GM12878 (cell line): ENCODE results near the gene FBXO38. TPM values are rescaled to one million over a fixed set of nuclear protein-coding genes. Genes with fewer than 3 reads are reported as not detected.

Source experiments
- ATAC-seq: fragments of 200-7000 bp; cut with Tn5 transposase; 3 replicates; pipeline ENCODE4 v1.9.1; 2020; ENCODE audit warnings: mild to moderate bottlenecking, moderate library complexity
- BruUV-seq: library from RNA; stranded (reverse); fragments of 400-500 nt; replicated peaks from 2 replicates; lab custom pipeline; 2021; lab: Mats Ljungman, UMichigan
- CTCF ChIA-PET: fragments of 300-600 bp; sonication (Branson Sonifier 250); formaldehyde crosslinking; extraction: SDS; loops from one replicate; lab custom pipeline; 2021; ENCODE audit warnings: inconsistent platforms; lab: Yijun Ruan, JAX
- POLR2A ChIA-PET: fragments of 350-600 bp; formaldehyde crosslinking; extraction: SDS; loops from one replicate; lab custom pipeline; 2021; ENCODE audit warnings: inconsistent platforms; lab: Charles Lee
- RAD21 ChIA-PET: fragments of 300-600 bp; sonication (Branson Sonifier 250); formaldehyde crosslinking; loops from one replicate; lab custom pipeline; 2023; ENCODE audit warnings: antibody characterized with exemption; ENCODE audit not compliant: unreplicated experiment; lab: Charles Lee
- SMC1A ChIA-PET: fragments of 300-600 bp; sonication (Branson Sonifier 250); formaldehyde crosslinking; loops from one replicate; lab custom pipeline; 2023; ENCODE audit not compliant: unreplicated experiment, uncharacterized antibody; lab: Charles Lee
- DNase-seq: peaks from one replicate; pipeline ENCODE4 v3.0.0-alpha.2; 2011; ENCODE audit warnings: low read depth, low spot score
- FAIRE-seq: peaks from 3 replicates; lab custom pipeline; 2011; peaks lifted over from hg19 to GRCh38; lab: Jason Lieb, UNC
- H2AFZ ChIP-seq: 2 replicates; pipeline ENCODE4 v1.6.0; 2011; ENCODE audit warnings: low read depth, low read length, control low read depth; ENCODE audit not compliant: control insufficient read depth
- H3K27ac ChIP-seq: 2 replicates; pipeline ENCODE4 v1.5.1; 2011; ENCODE audit warnings: control low read depth; ENCODE audit not compliant: control insufficient read depth, insufficient read depth
- H3K27me3 ChIP-seq, 2 experiments: replicated peaks in 1 of 2; 2 replicates each; pipeline versions ENCODE4 v1.6.0 to v1.6.1; 2011; ENCODE audit warnings: low read length in 1 of 2; ENCODE audit not compliant: control insufficient read depth in 2 of 2, insufficient read depth in 2 of 2
- H3K36me3 ChIP-seq, 2 experiments: 2 replicates each; pipeline ENCODE4 v1.5.1; 2011; ENCODE audit warnings: low read length in 1 of 2; ENCODE audit not compliant: control insufficient read depth in 2 of 2, insufficient read depth in 2 of 2
- H3K4me1 ChIP-seq: 2 replicates; pipeline ENCODE4 v1.6.1; 2011; ENCODE audit warnings: mild to moderate bottlenecking, low read length, moderate library complexity, mixed read lengths; ENCODE audit not compliant: control insufficient read depth, insufficient read depth
- H3K4me2 ChIP-seq: 2 replicates; pipeline ENCODE4 v1.6.0; 2011; ENCODE audit warnings: control low read depth; ENCODE audit not compliant: control insufficient read depth, insufficient read depth
- H3K4me3 ChIP-seq: fragments of 200-600 bp; sonication (generic); 2 replicates; pipeline ENCODE4 v1.5.1; 2016
- H3K79me2 ChIP-seq: 2 replicates; pipeline ENCODE4 v1.6.0; 2011; ENCODE audit warnings: low read length; ENCODE audit not compliant: control insufficient read depth, insufficient read depth
- H3K9ac ChIP-seq: 2 replicates; pipeline ENCODE4 v1.8.0; 2011; ENCODE audit warnings: low read length, control low read depth, mixed read lengths; ENCODE audit not compliant: control insufficient read depth, insufficient read depth
- H3K9me3 ChIP-seq: replicated peaks from 3 replicates; pipeline ENCODE4 v1.5.1; 2011; ENCODE audit warnings: mild to moderate bottlenecking, low read length; ENCODE audit not compliant: control insufficient read depth, insufficient read depth
- H4K20me1 ChIP-seq: 2 replicates; pipeline ENCODE4 v1.6.0; 2011; ENCODE audit not compliant: control insufficient read depth, insufficient read depth
- NR2C2 ChIP-seq: IDR thresholded peaks from 2 replicates; pipeline ENCODE4 v1.6.1; 2011; ENCODE audit warnings: borderline replicate concordance, low read depth; ENCODE audit not compliant: control insufficient read depth, insufficient read length
- STAT1 ChIP-seq: fragments of 450-650 bp; conservative IDR thresholded peaks from 2 replicates; pipeline ENCODE4 v1.6.1; 2014; ENCODE audit warnings: antibody characterized with exemption, mild to moderate bottlenecking
- ZBTB4 ChIP-seq: fragments of 450-650 bp; formaldehyde crosslinking; IDR thresholded peaks from 2 replicates; pipeline ENCODE4 v1.4.0; 2022; ENCODE audit warnings: mild to moderate bottlenecking, moderate library complexity
- WGBS: methylation state at CpG from one replicate; pipeline ENCODE4 v1.1.6; 2016; ENCODE audit warnings: low lambda C conversion rate; ENCODE audit not compliant: insufficient replicate concordance, insufficient coverage; ENCODE audit errors: missing lambda C conversion rate; 5-methylcytosine and 5-hydroxymethylcytosine counted together
- in situ Hi-C: fragments of 300-500 bp; cut with MboI; formaldehyde crosslinking; loops from 9 replicates; pipeline ENCODE4 v1.14.3; 2018; ENCODE audit warnings: mixed read lengths
- intact Hi-C: fragments of 100-400 bp; cut with micrococcal nuclease; formaldehyde crosslinking; loops from one replicate; pipeline ENCODE4 v1.14.2; 2022; ENCODE audit not compliant: unreplicated experiment
- polyA plus RNA-seq, 11 experiments: library from polyadenylated mRNA; depleted of rRNA in 4 of 11; unstranded in 6 of 11; stranded (reverse) in 5 of 11; fragments of >200 nt; fragmentation: Nextera tagmentation in 4 of 11; fragmentation: Illumina TruSeq in 1 of 11; extraction: Ambion mirVana in 4 of 11; extraction: Trizol in 1 of 11; gene quantifications; 1 replicate in 1 of 11; 2 replicates in 10 of 11; pipeline versions ENCODE4 v1.2.1 to v1.2.3, GENCODE V29; 2011 to 2016; ENCODE audit warnings: inconsistent platforms in 2 of 11, missing spikeins in 2 of 11, low read depth in 1 of 11
- total RNA-seq, 4 experiments: library from RNA; depleted of rRNA in 3 of 4; stranded (reverse); fragments of >200 nt in 3 of 4; fragmentation: Illumina TruSeq in 1 of 4; extraction: Trizol in 1 of 4; gene quantifications; 2 replicates each; pipeline versions ENCODE4 v1.2.1 to v1.2.3, GENCODE V29; 2013 to 2021

The FBXO38 gene
- total and polyA plus RNA-seq, 10 of the 15 experiments (the other 5 are each of a cell fraction or from before 2014, with no cell fraction given), result 9.1 to 44.6 (median 28.3) TPM

DNA sequence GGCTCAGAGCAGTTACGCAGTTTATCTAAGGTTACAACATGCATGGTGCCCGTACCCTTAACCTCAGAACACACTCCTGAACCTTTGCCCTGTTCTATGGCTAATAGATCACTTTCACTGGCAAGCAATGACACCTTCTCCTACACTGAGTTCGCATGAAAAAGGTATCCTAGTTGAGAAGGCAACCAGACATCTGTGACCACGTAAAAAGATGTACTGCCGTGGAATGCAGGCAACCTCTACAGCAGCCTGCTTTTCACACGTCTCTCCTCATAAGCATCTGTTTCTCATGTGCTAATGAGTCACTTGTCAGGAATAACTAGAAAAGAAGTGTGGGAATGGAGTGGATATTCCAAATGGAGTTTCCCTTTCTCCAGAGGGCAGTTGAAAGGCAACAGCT, 71.4 kb downstream of the FBXO38 start:
- Histone ChIP-seq H3K4me1 (no peaks in the 10 kb centered on the region), H3K36me3 (no peaks in the 10 kb centered on the region), H3K27ac (no peak overlapping the region), H3K79me2 (no peaks in the 10 kb centered on the region), H3K4me2 (no peak overlapping the region), H3K9ac (no peak overlapping the region), H3K27me3 (no peaks in the 10 kb centered on the region), H2AFZ (no peak overlapping the region), H3K4me3 (no peak overlapping the region), H3K9me3 (no peaks in the 10 kb centered on the region), H4K20me1 (no peaks in the 10 kb centered on the region)
- ChIA-PET CTCF (interaction anchor here (1.7 to 2.9 kb wide), 2 partner anchors 11 to 15 kb away, joined by 4 to 10 read pairs; no protein-coding TSS in a partner anchor), SMC1A (no interaction called here), POLR2A (no interaction called here), RAD21 (no interaction called here)
- intact Hi-C loops, result loop anchor here (10.0 kb wide), 1 partner anchor 280 kb away; no protein-coding TSS in a partner anchor
- FAIRE-seq (no peak), ATAC-seq (no peak), DNase-seq (no peak)
- BruUV-seq, result no TSS peak
- TF ChIP-seq ZBTB4 (CRISPR knock-in tag) (no peak), NR2C2 (no peak), STAT1 (no peak)
- in situ Hi-C loops, result no loop called here
- WGBS, result 43% methylated on average over 6 of the region's 6 CpGs
